ENCODE measurements around the gene GPR18. TPM values are rescaled to one million over a fixed set of nuclear protein-coding genes. Genes with fewer than 3 reads are reported as not detected.

GPR18 gene
- total and polyA plus RNA-seq, 2 donors (not counting 1 experiment from before 2014, with no cell fraction given) = not detected

GRCh38 chr13:99265821-99266426, 7.7 kb upstream of the GPR18 start:
- DNase-seq (ENCODE audit: low read depth in 2 of 2) = peak; percentile 41 to 72
- Histone ChIP-seq H3K79me2 (ENCODE audit: control insufficient read depth, insufficient read depth, low read length) (no peaks in the 10 kb centered on the region), H2AFZ (ENCODE audit: low read length) (no peak overlapping the region), H3K9me3 (ENCODE audit: control insufficient read depth, insufficient read depth, low read depth, low read length) (no peaks in the 10 kb centered on the region), H3K4me3 (replicated peaks in 1 of 4; ENCODE audit: control extremely low read depth in 1 of 4, insufficient read depth in 1 of 4, low read depth in 3 of 4, low read length in 4 of 4) (no peak overlapping the region), H3K4me2 (ENCODE audit: extremely low read depth, insufficient read depth, low read length) (no peak overlapping the region), H3K36me3 (ENCODE audit: control insufficient read depth, insufficient read depth, low read length) (no peaks in the 10 kb centered on the region), H3K9ac (ENCODE audit: insufficient read depth, low read length) (no peak overlapping the region), H3K4me1 (ENCODE audit: control insufficient read depth, extremely low read depth, insufficient read depth, low read length) (no peaks in the 10 kb centered on the region), H3K27me3 (ENCODE audit: control insufficient read depth, insufficient read depth, low read length) (no peaks in the 10 kb centered on the region), H4K20me1 (ENCODE audit: control insufficient read depth, extremely low read depth, insufficient read depth, low read length) (no peaks in the 10 kb centered on the region), H3K27ac (ENCODE audit: insufficient read depth, low read length) (no peak overlapping the region)
- TF ChIP-seq EZH2 (IDR thresholded peaks at IDR 0.05; ENCODE audit: low read length, missing control alignments) (no peak), CTCF (conservative IDR thresholded peaks at IDR 0.05 in 1 of 2, IDR thresholded peaks at IDR 0.05 in 1 of 2; ENCODE audit: low read depth in 1 of 2, low read length in 2 of 2) (peak; percentile 48 to 60)

GRCh38 chr13:99265162-99265800, 7.1 kb upstream of the GPR18 start:
- Histone ChIP-seq H3K27ac (ENCODE audit: insufficient read depth, low read length) (no peak overlapping the region), H3K4me3 (replicated peaks in 1 of 4; ENCODE audit: control extremely low read depth in 1 of 4, insufficient read depth in 1 of 4, low read depth in 3 of 4, low read length in 4 of 4) (no peak overlapping the region), H3K4me1 (ENCODE audit: control insufficient read depth, extremely low read depth, insufficient read depth, low read length) (no peaks in the 10 kb centered on the region), H3K4me2 (ENCODE audit: extremely low read depth, insufficient read depth, low read length) (no peak overlapping the region), H3K79me2 (ENCODE audit: control insufficient read depth, insufficient read depth, low read length) (no peaks in the 10 kb centered on the region), H3K36me3 (ENCODE audit: control insufficient read depth, insufficient read depth, low read length) (no peaks in the 10 kb centered on the region), H3K9ac (ENCODE audit: insufficient read depth, low read length) (no peak overlapping the region), H2AFZ (ENCODE audit: low read length) (no peak overlapping the region), H3K9me3 (ENCODE audit: control insufficient read depth, insufficient read depth, low read depth, low read length) (no peaks in the 10 kb centered on the region), H4K20me1 (ENCODE audit: control insufficient read depth, extremely low read depth, insufficient read depth, low read length) (no peaks in the 10 kb centered on the region), H3K27me3 (ENCODE audit: control insufficient read depth, insufficient read depth, low read length) (no peaks in the 10 kb centered on the region)
- TF ChIP-seq EZH2 (IDR thresholded peaks at IDR 0.05; ENCODE audit: low read length, missing control alignments) (no peak), CTCF (conservative IDR thresholded peaks at IDR 0.05 in 1 of 2, IDR thresholded peaks at IDR 0.05 in 1 of 2; ENCODE audit: low read depth in 1 of 2, low read length in 2 of 2) (no peak)
- no peak for DNase-seq (ENCODE audit: low read depth in 2 of 2)

GRCh38 chr13:99264051-99264450, 5.9 kb upstream of the GPR18 start:
- TF ChIP-seq CTCF (conservative IDR thresholded peaks at IDR 0.05 in 1 of 2, IDR thresholded peaks at IDR 0.05 in 1 of 2; ENCODE audit: low read depth in 1 of 2, low read length in 2 of 2) (no peak), EZH2 (IDR thresholded peaks at IDR 0.05; ENCODE audit: low read length, missing control alignments) (no peak)
- no peaks in the 10 kb centered on the region for H3K27me3 ChIP-seq (ENCODE audit: control insufficient read depth, insufficient read depth, low read length)
- H3K9me3 ChIP-seq (ENCODE audit: control insufficient read depth, insufficient read depth, low read depth, low read length) = no peaks in the 10 kb centered on the region
- H3K4me1 ChIP-seq (ENCODE audit: control insufficient read depth, extremely low read depth, insufficient read depth, low read length) = no peaks in the 10 kb centered on the region
- no peak overlapping the region for H3K9ac ChIP-seq (ENCODE audit: insufficient read depth, low read length)
- no peak overlapping the region for H2AFZ ChIP-seq (ENCODE audit: low read length)
- no peaks in the 10 kb centered on the region for H3K79me2 ChIP-seq (ENCODE audit: control insufficient read depth, insufficient read depth, low read length)
- no peak overlapping the region for H3K4me3 ChIP-seq (replicated peaks in 1 of 4; ENCODE audit: control extremely low read depth in 1 of 4, insufficient read depth in 1 of 4, low read depth in 3 of 4, low read length in 4 of 4)
- H4K20me1 ChIP-seq (ENCODE audit: control insufficient read depth, extremely low read depth, insufficient read depth, low read length) = no peaks in the 10 kb centered on the region
- no peak for DNase-seq (ENCODE audit: low read depth in 2 of 2)
- H3K36me3 ChIP-seq (ENCODE audit: control insufficient read depth, insufficient read depth, low read length) = no peaks in the 10 kb centered on the region
- no peak overlapping the region for H3K4me2 ChIP-seq (ENCODE audit: extremely low read depth, insufficient read depth, low read length)
- H3K27ac ChIP-seq (ENCODE audit: insufficient read depth, low read length) = no peak overlapping the region

Measured in fibroblast of lung (primary cell).